GM12874 (cell line): ENCODE data around the gene LVRN.

Experiments
- TF ChIP-seq, protein P1 (sequence below): IDR thresholded peaks from 2 replicates; pipeline ENCODE4 v1.5.1; 2011; ENCODE audit warnings: low read depth, mild to moderate bottlenecking, control low read depth, low read length, moderate library complexity; ENCODE audit not compliant: insufficient read depth

LVRN gene

DNA sequence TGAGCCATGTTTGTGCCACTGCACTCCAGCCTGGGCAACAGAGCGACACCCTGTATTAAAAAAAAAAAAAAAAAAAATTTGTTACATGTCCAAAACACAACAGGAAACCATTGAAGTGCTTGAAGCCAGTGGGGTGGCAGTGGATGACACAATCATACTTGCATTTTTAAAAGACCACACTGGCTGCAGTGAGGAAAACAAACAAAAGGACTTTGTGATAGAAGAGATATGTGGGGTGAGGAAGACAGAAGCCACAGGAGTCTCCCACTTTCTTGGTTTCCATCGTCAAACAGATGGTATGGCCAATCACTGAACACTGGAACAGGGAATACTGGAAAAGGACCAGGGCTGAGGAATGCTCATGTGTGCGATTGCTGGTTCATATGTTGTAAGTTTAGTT is 101.7 kb downstream of the LVRN start:
- TF ChIP-seq, protein P1, sequence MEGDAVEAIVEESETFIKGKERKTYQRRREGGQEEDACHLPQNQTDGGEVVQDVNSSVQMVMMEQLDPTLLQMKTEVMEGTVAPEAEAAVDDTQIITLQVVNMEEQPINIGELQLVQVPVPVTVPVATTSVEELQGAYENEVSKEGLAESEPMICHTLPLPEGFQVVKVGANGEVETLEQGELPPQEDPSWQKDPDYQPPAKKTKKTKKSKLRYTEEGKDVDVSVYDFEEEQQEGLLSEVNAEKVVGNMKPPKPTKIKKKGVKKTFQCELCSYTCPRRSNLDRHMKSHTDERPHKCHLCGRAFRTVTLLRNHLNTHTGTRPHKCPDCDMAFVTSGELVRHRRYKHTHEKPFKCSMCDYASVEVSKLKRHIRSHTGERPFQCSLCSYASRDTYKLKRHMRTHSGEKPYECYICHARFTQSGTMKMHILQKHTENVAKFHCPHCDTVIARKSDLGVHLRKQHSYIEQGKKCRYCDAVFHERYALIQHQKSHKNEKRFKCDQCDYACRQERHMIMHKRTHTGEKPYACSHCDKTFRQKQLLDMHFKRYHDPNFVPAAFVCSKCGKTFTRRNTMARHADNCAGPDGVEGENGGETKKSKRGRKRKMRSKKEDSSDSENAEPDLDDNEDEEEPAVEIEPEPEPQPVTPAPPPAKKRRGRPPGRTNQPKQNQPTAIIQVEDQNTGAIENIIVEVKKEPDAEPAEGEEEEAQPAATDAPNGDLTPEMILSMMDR: no peak

DNA sequence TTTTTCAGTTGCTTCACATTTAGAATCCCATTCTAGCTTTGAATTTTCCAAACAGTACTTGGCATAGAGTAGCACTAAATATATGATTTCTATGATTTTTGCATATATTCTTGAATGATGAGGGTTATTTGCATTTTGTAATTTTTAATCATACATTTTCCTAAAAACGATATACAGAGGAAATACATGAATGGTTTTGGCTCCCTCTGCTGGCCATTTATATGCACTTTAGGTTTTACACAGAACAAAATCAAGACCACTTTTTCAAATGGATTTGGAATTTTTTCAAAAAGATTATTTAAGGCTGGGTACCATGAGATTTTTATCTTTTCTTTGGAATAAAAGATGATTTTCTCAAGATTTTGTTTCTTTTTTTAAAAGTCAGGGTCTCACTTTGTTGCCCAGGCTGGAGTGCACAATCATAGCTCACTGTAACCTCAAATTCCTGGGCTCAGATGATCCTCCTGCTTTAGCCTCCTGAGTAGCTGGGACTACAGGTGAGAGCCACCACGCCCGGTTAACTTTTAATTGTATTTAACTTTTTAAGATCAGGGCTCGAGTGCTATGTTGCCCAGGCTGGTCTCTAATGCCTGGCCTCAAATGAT is 105.9 kb downstream of the LVRN start:
- TF ChIP-seq, protein P1: peak; percentile 40; the same call in 1 of the 2 replicates

DNA sequence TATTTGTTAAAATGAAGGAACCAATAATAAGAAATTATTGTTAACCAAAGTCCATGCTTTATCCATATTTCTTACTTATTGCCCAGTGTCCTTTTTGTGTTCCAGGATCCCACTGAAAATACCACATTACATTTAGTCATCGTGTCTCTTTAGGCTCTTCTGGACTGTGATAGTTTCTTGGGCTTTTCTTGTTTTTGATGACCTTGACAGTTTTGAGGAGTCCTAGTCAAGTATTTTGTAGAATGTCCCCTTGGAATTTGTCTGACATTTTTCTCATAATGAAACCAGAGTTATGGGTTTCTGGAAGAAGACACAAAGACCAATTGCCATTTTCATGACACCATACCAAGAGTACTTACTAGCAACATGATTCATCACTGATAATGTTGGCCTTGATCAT is 108.9 kb downstream of the LVRN start:
- TF ChIP-seq, protein P1: no peak

DNA sequence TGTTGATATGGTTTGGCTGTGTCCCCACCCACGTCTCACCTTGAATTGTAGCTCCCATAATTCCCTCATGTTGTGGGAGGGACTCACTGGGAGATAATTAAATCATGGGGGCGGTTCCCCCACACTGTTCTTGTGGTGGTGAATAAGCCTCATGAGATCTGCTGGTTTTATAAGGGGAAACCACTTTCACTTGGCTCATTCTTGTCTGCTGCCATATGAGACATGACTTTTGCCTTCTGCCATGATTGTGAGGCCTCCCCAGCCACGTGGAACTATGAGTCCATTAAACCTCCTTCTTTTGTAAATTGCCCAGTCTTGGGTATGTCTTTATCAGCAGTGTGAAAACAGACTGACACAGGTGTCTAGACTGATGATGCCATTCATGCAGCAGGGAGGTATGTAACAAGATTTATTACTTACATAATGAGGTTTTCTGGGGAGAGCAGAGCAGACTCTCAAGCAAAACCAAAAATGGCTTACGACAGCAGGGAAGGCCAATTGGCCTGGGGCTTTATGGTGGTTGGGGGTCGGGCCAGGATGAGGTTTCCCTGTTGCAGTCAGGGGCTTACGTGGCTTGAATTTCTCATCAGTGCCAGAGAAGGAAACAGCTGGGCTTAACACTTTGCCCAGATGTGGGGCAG is 113.0 kb downstream of the LVRN start:
- TF ChIP-seq, protein P1: no peak

DNA sequence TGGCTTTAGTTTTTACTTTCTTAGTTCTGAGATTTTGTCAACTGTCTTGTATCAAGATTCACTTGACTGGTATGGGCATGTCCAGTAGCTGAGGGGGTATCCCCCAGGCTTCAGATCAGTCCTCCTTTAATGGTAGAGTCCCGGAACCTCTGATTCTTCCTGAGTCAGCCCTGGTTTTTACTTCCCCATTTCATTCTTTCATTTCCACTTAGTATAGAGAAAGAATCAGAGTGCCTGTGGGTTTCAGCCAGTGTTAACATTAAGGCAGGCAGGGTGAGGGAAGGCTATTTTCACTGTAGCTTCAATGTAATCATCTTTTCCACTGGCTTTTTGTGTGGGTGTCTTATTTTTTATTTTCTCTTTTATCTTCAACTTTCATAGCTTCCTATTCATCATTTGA is 114.2 kb downstream of the LVRN start:
- TF ChIP-seq, protein P1: no peak
